Breast epithelium (tissue), 3 donors: Measurements from ENCODE around the gene HDAC4.

Experiments used
- POLR2A ChIP-seq: fragments of 450-650 bp; IDR thresholded peaks from one replicate; pipeline ENCODE4 v1.6.1; 2016; ENCODE audit warnings: antibody characterized with exemption, mild to moderate bottlenecking, moderate library complexity
- POLR2AphosphoS5 ChIP-seq, 3 donors: sonication (generic); formaldehyde crosslinking; IDR thresholded peaks; one replicate each; pipeline ENCODE4 v1.6.1; 2017; ENCODE audit warnings: antibody characterized with exemption in 3 of 3
- TF ChIP-seq, protein P1 (sequence below), 3 donors: fragments of 450-650 bp; IDR thresholded peaks; one replicate each; pipeline ENCODE4 v1.5.1; 2016 to 2017; ENCODE audit warnings: antibody characterized with exemption in 3 of 3, mild to moderate bottlenecking in 3 of 3, moderate library complexity in 3 of 3

DNA sequence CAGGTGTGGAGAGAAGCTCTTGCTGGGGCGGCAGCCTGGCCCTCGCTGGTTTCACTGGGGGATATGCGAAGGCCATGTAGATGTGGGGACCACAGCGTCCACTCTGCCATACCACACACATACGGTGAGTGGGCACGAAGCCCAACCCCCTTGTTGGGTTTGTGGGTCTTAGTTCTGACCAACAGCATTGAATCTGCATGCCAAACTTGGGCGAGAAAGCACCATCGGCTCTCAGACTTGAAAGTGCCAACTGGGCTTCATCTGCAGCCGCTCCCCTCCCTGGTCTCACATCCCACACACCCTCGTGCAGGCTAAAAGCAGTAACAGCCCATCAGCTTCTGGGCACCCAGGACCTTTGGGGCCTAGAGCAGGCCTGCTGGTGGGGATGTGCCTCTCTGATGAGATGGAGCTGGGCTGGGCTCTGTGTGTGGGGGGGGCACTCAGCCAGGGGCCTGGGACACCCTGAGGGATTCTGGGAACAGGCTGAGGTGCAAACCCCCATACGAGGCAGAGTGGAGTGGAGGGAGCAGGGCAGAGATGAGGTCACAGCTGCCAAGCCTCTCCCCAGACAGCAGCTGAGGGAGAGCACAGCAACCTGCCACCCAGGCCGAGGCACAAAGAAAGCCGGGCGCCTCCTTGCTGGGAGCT is 288.6 kb downstream of the HDAC4 start:
- TF ChIP-seq, protein P1, sequence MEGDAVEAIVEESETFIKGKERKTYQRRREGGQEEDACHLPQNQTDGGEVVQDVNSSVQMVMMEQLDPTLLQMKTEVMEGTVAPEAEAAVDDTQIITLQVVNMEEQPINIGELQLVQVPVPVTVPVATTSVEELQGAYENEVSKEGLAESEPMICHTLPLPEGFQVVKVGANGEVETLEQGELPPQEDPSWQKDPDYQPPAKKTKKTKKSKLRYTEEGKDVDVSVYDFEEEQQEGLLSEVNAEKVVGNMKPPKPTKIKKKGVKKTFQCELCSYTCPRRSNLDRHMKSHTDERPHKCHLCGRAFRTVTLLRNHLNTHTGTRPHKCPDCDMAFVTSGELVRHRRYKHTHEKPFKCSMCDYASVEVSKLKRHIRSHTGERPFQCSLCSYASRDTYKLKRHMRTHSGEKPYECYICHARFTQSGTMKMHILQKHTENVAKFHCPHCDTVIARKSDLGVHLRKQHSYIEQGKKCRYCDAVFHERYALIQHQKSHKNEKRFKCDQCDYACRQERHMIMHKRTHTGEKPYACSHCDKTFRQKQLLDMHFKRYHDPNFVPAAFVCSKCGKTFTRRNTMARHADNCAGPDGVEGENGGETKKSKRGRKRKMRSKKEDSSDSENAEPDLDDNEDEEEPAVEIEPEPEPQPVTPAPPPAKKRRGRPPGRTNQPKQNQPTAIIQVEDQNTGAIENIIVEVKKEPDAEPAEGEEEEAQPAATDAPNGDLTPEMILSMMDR (IDR thresholded peaks at IDR 0.05), result no peak
- TF ChIP-seq POLR2A (no peak), POLR2AphosphoS5 (IDR thresholded peaks at IDR 0.05) (no peak)
